ENCODE data around the gene TSC22D4. TPM values are rescaled to one million over a fixed set of nuclear protein-coding genes. Genes with fewer than 3 reads are reported as not detected.

The TSC22D4 gene
- total and polyA plus RNA-seq, 2 experiments from 2014 or later: 26.2 to 89.6 TPM

- Histone ChIP-seq H3K4me3 (no peak overlapping the region), H3K27ac (no peak overlapping the region), H2AFZ (no peak overlapping the region), H3K4me1 (ENCODE audit: insufficient read depth) (peaks cover under 1% of the 10 kb centered on the region), H3K36me3 (replicated peaks; ENCODE audit: insufficient read depth, low read depth) (no peaks in the 10 kb centered on the region), H3K27me3 (no peaks in the 10 kb centered on the region), H3K79me2 (peaks cover 4% of the 10 kb centered on the region), H3K9me3 (ENCODE audit: low read depth) (no peaks in the 10 kb centered on the region), H3K9me2 (replicated peaks; ENCODE audit: insufficient read depth) (no peaks in the 10 kb centered on the region), H3K4me2 (no peak overlapping the region), H4K20me1 (ENCODE audit: insufficient read depth, poor library complexity, severe bottlenecking) (no peaks in the 10 kb centered on the region)
- no peak for DNase-seq (ENCODE audit: low spot score)
- WGBS (ENCODE audit: low lambda C conversion rate, missing lambda C conversion rate): 39% methylated on average over 1 of the region's 1 CpG
- no peak for TF ChIP-seq CTCF (IDR thresholded peaks at IDR 0.05; ENCODE audit: poor library complexity)
- TF ChIP-seq EZH2phosphoT487 (IDR thresholded peaks at IDR 0.05; ENCODE audit: low read depth, severe bottlenecking, unreplicated experiment): no peak
- no peak for TF ChIP-seq EZH2 (IDR thresholded peaks at IDR 0.05; ENCODE audit: borderline replicate concordance)
These were observed 53.7 kb downstream of the TSC22D4 start for GRCh38 chr7:100425347-100425746.

- Histone ChIP-seq H2AFZ (no peak overlapping the region), H3K9me2 (replicated peaks; ENCODE audit: insufficient read depth) (no peaks in the 10 kb centered on the region), H3K79me2 (no peaks in the 10 kb centered on the region), H3K4me1 (ENCODE audit: insufficient read depth) (no peaks in the 10 kb centered on the region), H4K20me1 (ENCODE audit: insufficient read depth, poor library complexity, severe bottlenecking) (no peaks in the 10 kb centered on the region), H3K36me3 (replicated peaks; ENCODE audit: insufficient read depth, low read depth) (no peaks in the 10 kb centered on the region), H3K27ac (no peak overlapping the region), H3K4me2 (no peak overlapping the region), H3K27me3 (no peaks in the 10 kb centered on the region), H3K4me3 (no peak overlapping the region), H3K9me3 (ENCODE audit: low read depth) (no peaks in the 10 kb centered on the region)
- TF ChIP-seq EZH2phosphoT487 (IDR thresholded peaks at IDR 0.05; ENCODE audit: low read depth, severe bottlenecking, unreplicated experiment) (no peak), EZH2 (IDR thresholded peaks at IDR 0.05; ENCODE audit: borderline replicate concordance) (no peak), CTCF (IDR thresholded peaks at IDR 0.05; ENCODE audit: poor library complexity) (no peak)
- DNase-seq (ENCODE audit: low spot score): no peak
- 94% methylated on average over 6 of the region's 6 CpGs for WGBS (ENCODE audit: low lambda C conversion rate, missing lambda C conversion rate)
These were observed 55.7 kb downstream of the TSC22D4 start for GRCh38 chr7:100423315-100423714.

GRCh38 chr7:100419660-100420226, 59.3 kb downstream of the TSC22D4 start:
- WGBS (ENCODE audit: low lambda C conversion rate, missing lambda C conversion rate): 89% methylated on average over 1 of the region's 1 CpG
- H3K36me3 ChIP-seq (replicated peaks; ENCODE audit: insufficient read depth, low read depth): no peaks in the 10 kb centered on the region
- DNase-seq (ENCODE audit: low spot score): no peak
- no peak overlapping the region for H3K4me3 ChIP-seq
- no peaks in the 10 kb centered on the region for H3K9me2 ChIP-seq (replicated peaks; ENCODE audit: insufficient read depth)
- H3K79me2 ChIP-seq: no peaks in the 10 kb centered on the region
- H3K27me3 ChIP-seq: no peaks in the 10 kb centered on the region
- TF ChIP-seq CTCF (IDR thresholded peaks at IDR 0.05; ENCODE audit: poor library complexity): no peak
- no peak for TF ChIP-seq EZH2 (IDR thresholded peaks at IDR 0.05; ENCODE audit: borderline replicate concordance)
- TF ChIP-seq EZH2phosphoT487 (IDR thresholded peaks at IDR 0.05; ENCODE audit: low read depth, severe bottlenecking, unreplicated experiment): no peak
- H3K4me1 ChIP-seq (ENCODE audit: insufficient read depth): no peaks in the 10 kb centered on the region
- no peaks in the 10 kb centered on the region for H3K9me3 ChIP-seq (ENCODE audit: low read depth)
- no peak overlapping the region for H3K27ac ChIP-seq
- H2AFZ ChIP-seq: no peak overlapping the region
- no peak overlapping the region for H3K4me2 ChIP-seq
- no peaks in the 10 kb centered on the region for H4K20me1 ChIP-seq (ENCODE audit: insufficient read depth, poor library complexity, severe bottlenecking)
